ENCODE measurements around the gene ACOT8.

GRCh38 chr20:45828589-45828988 lies 28.6 kb downstream of the ACOT8 start:
- TF ChIP-seq EZH2 (IDR thresholded peaks at IDR 0.05; ENCODE audit: borderline replicate concordance, insufficient read depth, low read depth, low read length, poor library complexity, severe bottlenecking) (no peak), CTCF (IDR thresholded peaks at IDR 0.05) (no peak)

Measured in B cell (primary cell).